HL-60/S4 treated with phorbol 12-myristate 13-acetate at 8.2 ng/mL for 4 days and 3 days (cell line): ENCODE data around the gene CD1C.
"Not testable (repeated sequence)": the region's sequence is repeated elsewhere in the genome, so short reads cannot be mapped to it uniquely, and the experiment has no call there.

ENCODE experiments used
- in situ Hi-C: fragments of 300-500 bp; cut with MboI; formaldehyde crosslinking; loops from 2 replicates; pipeline ENCODE4 v1.15.0; 2022; ENCODE audit warnings: low sequenced_read_pairs

The CD1C gene

GRCh38 chr1:158327481-158327880 is 37.8 kb downstream of the CD1C start:
- in situ Hi-C loops: no loop called here

- in situ Hi-C loops: no loop called here
These were observed 38.7 kb downstream of the CD1C start for GRCh38 chr1:158328426-158328825.

DNA sequence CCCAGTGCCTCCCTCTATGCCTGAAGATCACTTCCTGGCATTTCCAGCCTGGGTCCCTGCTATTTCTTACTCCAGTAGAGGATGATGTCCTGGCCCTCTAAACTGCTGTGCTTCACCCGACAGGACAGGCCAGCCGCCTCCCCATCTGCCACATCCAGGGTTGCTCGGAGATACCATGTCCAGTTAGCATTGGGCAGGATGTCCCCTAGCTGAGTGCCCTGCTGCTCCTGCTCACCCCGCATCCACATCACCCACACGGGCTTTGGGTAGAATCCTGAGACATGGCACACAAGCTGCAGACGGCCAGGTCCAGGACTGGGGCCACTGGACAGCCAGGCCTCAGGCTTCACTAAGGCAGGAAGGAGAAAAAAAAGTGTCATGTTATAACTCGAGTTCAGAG is 39.6 kb downstream of the CD1C start:
- in situ Hi-C loops: no loop called here

DNA sequence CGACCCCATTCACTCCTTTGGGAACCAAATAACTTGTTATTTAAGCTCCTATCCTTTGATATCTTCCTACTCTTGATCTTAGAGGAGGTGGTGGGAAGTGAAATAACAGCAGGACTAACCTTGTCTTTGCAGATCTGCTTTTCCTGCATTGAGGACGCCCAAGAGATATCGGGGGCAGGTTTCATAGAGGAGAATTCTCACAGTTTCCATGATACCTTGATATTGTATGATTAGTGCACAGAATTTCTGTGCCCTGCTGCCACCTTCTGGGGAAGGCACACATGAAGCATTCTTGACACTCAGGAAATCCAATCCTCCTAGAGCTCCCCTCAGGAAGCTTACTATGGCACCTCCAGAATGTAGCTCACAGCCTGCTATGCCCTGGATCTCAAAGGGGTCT is 40.0 kb downstream of the CD1C start:
- in situ Hi-C loops: no loop called here

DNA sequence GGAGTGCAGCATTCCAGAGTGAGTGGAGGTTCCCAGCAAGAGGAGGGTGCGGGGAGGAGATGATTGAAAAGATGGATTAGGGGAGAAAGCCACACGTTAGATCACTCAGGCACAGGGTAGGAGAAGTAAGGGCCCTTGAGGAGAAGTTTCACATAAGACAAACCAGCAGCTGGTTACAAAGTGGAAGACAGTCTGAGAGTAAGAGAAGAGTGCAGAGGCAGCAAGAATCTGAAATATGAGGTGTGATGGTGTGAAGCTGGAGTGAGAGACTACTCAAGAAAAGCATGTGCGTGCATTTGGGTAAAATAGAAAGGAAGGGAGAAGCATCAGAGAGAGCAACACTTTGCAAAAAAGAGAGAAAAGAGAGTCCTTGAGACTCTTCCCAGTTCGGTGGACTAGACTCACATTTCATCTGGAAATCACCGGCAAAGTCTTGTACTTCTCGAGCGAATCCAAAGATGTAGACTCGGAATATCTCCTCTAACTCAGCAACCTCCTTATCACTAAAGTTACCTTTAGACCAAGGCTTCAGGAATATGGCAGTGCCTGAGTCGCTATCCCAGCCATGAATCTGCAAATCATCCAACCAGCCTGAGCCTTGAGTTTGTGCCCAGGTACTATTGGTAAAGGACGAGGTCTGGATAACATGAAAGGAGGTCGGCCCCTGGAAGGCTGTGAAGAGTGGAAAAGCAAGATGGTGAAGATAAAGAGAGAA is 40.8 kb downstream of the CD1C start:
- in situ Hi-C loops: no loop called here

DNA sequence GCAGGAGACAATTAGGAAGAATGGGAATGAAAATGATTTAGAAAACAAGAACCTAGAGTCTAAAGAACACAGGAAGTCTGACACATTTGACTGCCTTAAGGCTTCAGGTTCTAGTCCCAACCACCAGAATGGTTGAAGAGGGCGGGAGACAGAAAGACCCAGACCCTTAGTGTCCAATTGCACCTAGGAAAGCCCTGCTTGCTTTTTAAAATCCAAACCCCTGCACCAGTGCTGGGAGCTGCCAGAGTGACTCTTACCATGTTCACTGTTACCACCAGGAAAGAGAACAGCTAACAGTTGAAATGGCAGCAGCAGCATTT is 41.3 kb downstream of the CD1C start:
- in situ Hi-C loops: no loop called here

GRCh38 chr1:158331481-158332150 is 41.9 kb downstream of the CD1C start, which contains the start of gene CD1B:
CD1B (minus strand) TSS chr1:158331531; CDS start chr1:158331423, 108 bp downstream.
- in situ Hi-C loops: no loop called here

DNA sequence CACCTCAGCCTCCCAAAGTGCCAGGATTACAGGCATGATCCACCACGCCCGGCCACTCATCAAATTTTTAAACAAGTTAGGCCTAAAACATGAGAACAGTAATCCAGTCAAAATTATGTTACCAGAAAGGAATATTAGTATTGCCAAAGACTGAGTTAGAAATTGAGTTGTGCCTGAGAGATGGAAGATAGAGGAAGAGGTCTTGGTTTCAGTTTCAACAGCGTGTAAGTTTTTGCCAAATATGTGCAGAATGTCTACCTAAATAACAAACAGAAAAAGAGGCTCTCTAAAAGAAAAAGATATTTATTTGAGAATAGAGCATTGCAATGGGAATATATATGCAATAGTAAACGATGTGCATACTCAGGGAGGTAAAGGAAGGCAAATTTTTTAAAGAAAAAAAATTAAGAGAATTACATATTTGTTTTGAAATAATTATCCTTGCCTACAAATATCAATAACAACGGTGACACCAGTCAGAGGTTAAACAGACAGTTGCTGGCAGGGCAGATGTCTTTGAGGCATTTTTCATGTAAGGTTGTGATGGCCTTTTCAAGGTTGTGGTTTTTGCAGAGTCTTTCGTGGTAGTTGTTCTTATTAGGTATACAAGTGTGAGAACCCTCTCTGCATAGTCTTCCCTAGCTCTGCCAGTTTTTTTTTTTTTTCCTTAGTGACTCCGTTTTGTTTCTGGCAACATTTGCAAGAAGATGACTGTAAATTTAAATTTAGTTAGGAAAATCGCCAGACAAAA is 43.9 kb downstream of the CD1C start:
- in situ Hi-C loops: no loop called here

- in situ Hi-C loops: no loop called here
These were observed 44.9 kb downstream of the CD1C start for GRCh38 chr1:158334526-158335212.

- in situ Hi-C loops: no loop called here
These were observed 45.5 kb downstream of the CD1C start for GRCh38 chr1:158335213-158335532.

- in situ Hi-C loops: not testable (repeated sequence)
These were observed 46.7 kb downstream of the CD1C start for GRCh38 chr1:158336413-158336812.
